ENCODE measurements around the gene NCEH1. TPM values are rescaled to one million over a fixed set of nuclear protein-coding genes. Genes with fewer than 3 reads are reported as not detected.

The NCEH1 gene
- total RNA-seq, 1 experiment from 2014 or later, result 11.5 TPM

- H3K79me2 ChIP-seq (ENCODE audit: insufficient read depth, low read length), result no peaks in the 10 kb centered on the region
- ChIA-PET RAD21 (ENCODE audit: low non-redundant PET in 1 of 2, low total read pairs in 2 of 2, uncharacterized antibody in 2 of 2, unreplicated experiment in 2 of 2) (no interaction called here), POLR2A (interaction anchor here (1.4 kb wide), 1 partner anchor 11 kb away, joined by 3 read pairs; no protein-coding TSS in a partner anchor), CTCF (interaction anchor here (0.9 to 2.7 kb wide), 10 partner anchors 10 to 264 kb away, joined by 4 to 14 read pairs (median 6); no protein-coding TSS in a partner anchor)
- no peaks in the 10 kb centered on the region for H4K20me1 ChIP-seq (ENCODE audit: insufficient read depth)
- H3K4me1 ChIP-seq (ENCODE audit: control insufficient read depth in 1 of 2, insufficient read depth in 2 of 2, low read length in 2 of 2), result 0 out of 4 replicates have a peak, but pooled peaks cover 0 to 4% of the 10 kb centered on the region in 2 experiments
- H3K27me3 ChIP-seq (ENCODE audit: insufficient read depth, low read length), result no peaks in the 10 kb centered on the region
- peak overlapping the region; percentile 98 for H2AFZ ChIP-seq (ENCODE audit: low read depth, low read length, poor library complexity, severe bottlenecking)
- H3K27ac ChIP-seq (ENCODE audit: low read depth, low read length), result no peak overlapping the region
- peak overlapping the region; percentile 61 for H3K4me2 ChIP-seq (ENCODE audit: low read length)
- H3K9ac ChIP-seq (ENCODE audit: low read length), result no peak overlapping the region
- no peaks in the 10 kb centered on the region for H3K9me3 ChIP-seq (ENCODE audit: control insufficient read depth in 1 of 2, insufficient read depth in 1 of 2, low read depth in 1 of 2, low read length in 2 of 2)
- DNase-seq (ENCODE audit: low read depth, low spot score), result no peak
- no peak for ATAC-seq
- H3K36me3 ChIP-seq (ENCODE audit: control insufficient read depth in 1 of 2, insufficient read depth in 2 of 2, low read length in 2 of 2), result no peaks in the 10 kb centered on the region
- BruUV-seq (replicated peaks), result no TSS peak
- intact Hi-C loops (cut with micrococcal nuclease), result loop anchor here (1.0 to 2.0 kb wide), 2 partner anchors 70 to 106 kb away; no protein-coding TSS in a partner anchor
- TF ChIP-seq SP1 (IDR thresholded peaks at IDR 0.05; ENCODE audit: low read depth), result no peak
- no peak for TF ChIP-seq POLR2A (IDR thresholded peaks at IDR 0.05; ENCODE audit: borderline replicate concordance, extremely low read depth, insufficient read depth, insufficient read length)
- TF ChIP-seq, protein P1, sequence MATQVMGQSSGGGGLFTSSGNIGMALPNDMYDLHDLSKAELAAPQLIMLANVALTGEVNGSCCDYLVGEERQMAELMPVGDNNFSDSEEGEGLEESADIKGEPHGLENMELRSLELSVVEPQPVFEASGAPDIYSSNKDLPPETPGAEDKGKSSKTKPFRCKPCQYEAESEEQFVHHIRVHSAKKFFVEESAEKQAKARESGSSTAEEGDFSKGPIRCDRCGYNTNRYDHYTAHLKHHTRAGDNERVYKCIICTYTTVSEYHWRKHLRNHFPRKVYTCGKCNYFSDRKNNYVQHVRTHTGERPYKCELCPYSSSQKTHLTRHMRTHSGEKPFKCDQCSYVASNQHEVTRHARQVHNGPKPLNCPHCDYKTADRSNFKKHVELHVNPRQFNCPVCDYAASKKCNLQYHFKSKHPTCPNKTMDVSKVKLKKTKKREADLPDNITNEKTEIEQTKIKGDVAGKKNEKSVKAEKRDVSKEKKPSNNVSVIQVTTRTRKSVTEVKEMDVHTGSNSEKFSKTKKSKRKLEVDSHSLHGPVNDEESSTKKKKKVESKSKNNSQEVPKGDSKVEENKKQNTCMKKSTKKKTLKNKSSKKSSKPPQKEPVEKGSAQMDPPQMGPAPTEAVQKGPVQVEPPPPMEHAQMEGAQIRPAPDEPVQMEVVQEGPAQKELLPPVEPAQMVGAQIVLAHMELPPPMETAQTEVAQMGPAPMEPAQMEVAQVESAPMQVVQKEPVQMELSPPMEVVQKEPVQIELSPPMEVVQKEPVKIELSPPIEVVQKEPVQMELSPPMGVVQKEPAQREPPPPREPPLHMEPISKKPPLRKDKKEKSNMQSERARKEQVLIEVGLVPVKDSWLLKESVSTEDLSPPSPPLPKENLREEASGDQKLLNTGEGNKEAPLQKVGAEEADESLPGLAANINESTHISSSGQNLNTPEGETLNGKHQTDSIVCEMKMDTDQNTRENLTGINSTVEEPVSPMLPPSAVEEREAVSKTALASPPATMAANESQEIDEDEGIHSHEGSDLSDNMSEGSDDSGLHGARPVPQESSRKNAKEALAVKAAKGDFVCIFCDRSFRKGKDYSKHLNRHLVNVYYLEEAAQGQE (IDR thresholded peaks at IDR 0.05; ENCODE audit: low read depth), result no peak
- no peaks in the 10 kb centered on the region for H3K9me2 ChIP-seq (ENCODE audit: insufficient read depth)
- H3K4me3 ChIP-seq (replicated peaks in 1 of 2; ENCODE audit: low read depth in 1 of 2, low read length in 2 of 2), result no peak overlapping the region
These were observed 114.5 kb downstream of the NCEH1 start for GRCh38 chr3:172596394-172596706.

DNA sequence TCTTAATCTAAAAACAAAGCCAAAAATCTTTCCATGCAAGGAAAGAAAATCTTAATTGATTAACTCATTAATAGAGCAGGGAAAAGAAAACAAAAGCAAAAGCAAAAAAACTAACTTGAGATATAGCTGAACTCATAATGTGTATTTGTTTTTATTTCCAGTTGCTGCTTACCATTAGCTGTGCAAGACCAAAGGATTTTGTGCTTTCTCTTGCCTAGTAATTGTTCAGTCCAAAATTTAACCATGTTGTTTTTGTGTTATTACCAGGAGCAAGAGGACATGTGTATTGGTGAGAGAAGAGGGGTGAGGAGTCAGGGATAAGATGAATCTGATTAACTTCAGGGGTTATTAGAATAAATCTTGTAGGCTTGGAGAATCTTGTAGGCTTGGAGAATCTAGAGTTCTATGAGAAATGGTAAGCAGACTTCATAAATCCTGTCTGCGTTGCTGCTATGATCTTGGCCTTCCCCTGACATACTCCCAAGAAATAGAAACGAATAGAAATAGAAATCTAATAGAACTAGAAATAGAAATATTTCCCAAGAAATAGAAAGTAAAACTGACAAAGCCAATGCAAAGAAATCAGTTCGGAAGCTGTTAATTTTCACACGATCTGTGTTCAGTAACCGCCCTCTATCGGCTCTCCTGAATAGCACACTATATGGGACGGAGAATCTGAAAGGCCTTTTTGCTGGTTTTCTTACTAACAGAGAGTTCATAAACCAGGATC is 115.0 kb downstream of the NCEH1 start:
- ATAC-seq, result peak; percentile 92

More for the DNA sequence above, 115.0 kb downstream of the NCEH1 start:
- CTCF ChIA-PET, result interaction anchor here (0.6 to 2.7 kb wide), 13 partner anchors 10 to 263 kb away, joined by 3 to 14 read pairs (median 6); no protein-coding TSS in a partner anchor
- no TSS peak for BruUV-seq (replicated peaks)
- TF ChIP-seq SIN3A (IDR thresholded peaks at IDR 0.05; ENCODE audit: low read depth), result no peak
- TF ChIP-seq RAD21 (IDR thresholded peaks at IDR 0.05; ENCODE audit: low read depth), result peak; percentile 91
- no peak for TF ChIP-seq SRF (IDR thresholded peaks at IDR 0.05; ENCODE audit: low read depth)
- TF ChIP-seq CTCF (IDR thresholded peaks at IDR 0.05 in 2 of 3, conservative IDR thresholded peaks at IDR 0.05 in 1 of 3; ENCODE audit: borderline replicate concordance in 1 of 3, insufficient read depth in 1 of 3, low read depth in 2 of 3, low read length in 2 of 3), result peak; percentile 78 to 88 (median 87)
- no peak for TF ChIP-seq JUND (IDR thresholded peaks at IDR 0.05)
- TF ChIP-seq TCF7L2 (IDR thresholded peaks at IDR 0.05; ENCODE audit: borderline replicate concordance, extremely low read depth, insufficient read depth, insufficient read length), result no peak
- no peak for TF ChIP-seq ZNF274 (IDR thresholded peaks at IDR 0.05; ENCODE audit: low read depth, low read length)
- TF ChIP-seq SP1 (IDR thresholded peaks at IDR 0.05; ENCODE audit: low read depth), result no peak
- TF ChIP-seq, protein P2, sequence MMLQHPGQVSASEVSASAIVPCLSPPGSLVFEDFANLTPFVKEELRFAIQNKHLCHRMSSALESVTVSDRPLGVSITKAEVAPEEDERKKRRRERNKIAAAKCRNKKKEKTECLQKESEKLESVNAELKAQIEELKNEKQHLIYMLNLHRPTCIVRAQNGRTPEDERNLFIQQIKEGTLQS (IDR thresholded peaks at IDR 0.05), result no peak
- no peak for TF ChIP-seq CEBPB (IDR thresholded peaks at IDR 0.05; ENCODE audit: low read depth)
- intact Hi-C loops (cut with micrococcal nuclease), result loop anchor here (1.0 to 2.0 kb wide), 2 partner anchors 71 to 106 kb away; no protein-coding TSS in a partner anchor
- H2AFZ ChIP-seq (ENCODE audit: low read depth, low read length, poor library complexity, severe bottlenecking), result peak overlapping the region; percentile 98
- H3K27ac ChIP-seq (ENCODE audit: low read depth, low read length), result no peak overlapping the region
- peak overlapping the region; percentile 61 for H3K4me2 ChIP-seq (ENCODE audit: low read length)
- no peaks in the 10 kb centered on the region for H4K20me1 ChIP-seq (ENCODE audit: insufficient read depth)
- no peaks in the 10 kb centered on the region for H3K79me2 ChIP-seq (ENCODE audit: insufficient read depth, low read length)
- H3K27me3 ChIP-seq (ENCODE audit: insufficient read depth, low read length), result no peaks in the 10 kb centered on the region
- peak overlapping the region; percentile 9 to 19; a peak in 2 of 4 replicates for H3K4me3 ChIP-seq (replicated peaks in 1 of 2; ENCODE audit: low read depth in 1 of 2, low read length in 2 of 2)
- RAD21 ChIA-PET (ENCODE audit: low non-redundant PET in 1 of 2, low total read pairs in 2 of 2, uncharacterized antibody in 2 of 2, unreplicated experiment in 2 of 2), result no interaction called here
- peak; percentile 48 for DNase-seq (ENCODE audit: low read depth, low spot score)
- H3K36me3 ChIP-seq (ENCODE audit: control insufficient read depth in 1 of 2, insufficient read depth in 2 of 2, low read length in 2 of 2), result no peaks in the 10 kb centered on the region
- no peaks in the 10 kb centered on the region for H3K9me3 ChIP-seq (ENCODE audit: control insufficient read depth in 1 of 2, insufficient read depth in 1 of 2, low read depth in 1 of 2, low read length in 2 of 2)
- no peak overlapping the region for H3K9ac ChIP-seq (ENCODE audit: low read length)
- 0 out of 4 replicates have a peak, but pooled peaks cover 0 to 4% of the 10 kb centered on the region in 2 experiments for H3K4me1 ChIP-seq (ENCODE audit: control insufficient read depth in 1 of 2, insufficient read depth in 2 of 2, low read length in 2 of 2)
- POLR2A ChIA-PET, result interaction anchor here (1.4 kb wide), 1 partner anchor 12 kb away, joined by 3 read pairs; no protein-coding TSS in a partner anchor
- no peaks in the 10 kb centered on the region for H3K9me2 ChIP-seq (ENCODE audit: insufficient read depth)

All from HCT116 (cell line).